ENCODE data around the gene FAIM2.
A peak's percentile ranks its signal among the peaks of the same experiment; 100 is the strongest.

FAIM2 gene

GRCh38 chr12:49934505-49934904 is 30.8 kb upstream of the FAIM2 start:
- no peak for ATAC-seq
- TF ChIP-seq POU6F1 (CRISPR knock-in tag; IDR thresholded peaks at IDR 0.05; ENCODE audit: borderline replicate concordance, low read depth) = no peak
- TF ChIP-seq CSRNP3 (CRISPR knock-in tag; IDR thresholded peaks at IDR 0.05) = no peak
- TF ChIP-seq BACH2 (CRISPR knock-in tag; IDR thresholded peaks at IDR 0.05; ENCODE audit: borderline replicate concordance) = no peak
- no peak for TF ChIP-seq OSR1 (CRISPR knock-in tag; IDR thresholded peaks at IDR 0.05)

DNA sequence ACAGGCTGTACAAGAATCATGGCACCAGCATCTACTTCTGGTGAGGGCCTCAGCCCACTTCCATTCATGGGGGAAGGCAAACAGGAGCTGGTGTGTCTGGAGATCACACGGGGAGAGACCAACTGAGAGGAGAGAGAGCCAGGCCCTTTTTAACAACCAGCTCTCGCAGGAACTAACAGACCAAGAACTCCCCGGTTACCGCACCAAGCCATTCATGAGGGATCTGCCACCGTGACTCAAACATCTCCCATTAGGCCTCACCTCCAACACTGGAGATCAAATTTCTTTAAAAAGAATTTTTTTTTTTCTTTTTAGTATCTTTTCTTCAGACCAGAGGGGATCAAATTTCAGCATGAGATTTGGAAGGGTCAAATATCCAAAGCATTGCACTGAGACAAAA is 30.1 kb upstream of the FAIM2 start:
- peak; percentile 54 for ATAC-seq

GRCh38 chr12:49932533-49933130 is 28.9 kb upstream of the FAIM2 start:
- no peak for TF ChIP-seq BACH2 (CRISPR knock-in tag; IDR thresholded peaks at IDR 0.05; ENCODE audit: borderline replicate concordance)
- no peak for TF ChIP-seq PPARA (CRISPR knock-in tag; IDR thresholded peaks at IDR 0.05; ENCODE audit: borderline replicate concordance)
- no peak for TF ChIP-seq ZNF565 (CRISPR knock-in tag; conservative IDR thresholded peaks at IDR 0.05; ENCODE audit: low read depth)
- TF ChIP-seq RARB (CRISPR knock-in tag; IDR thresholded peaks at IDR 0.05) = no peak
- TF ChIP-seq CSRNP3 (CRISPR knock-in tag; IDR thresholded peaks at IDR 0.05) = no peak
- TF ChIP-seq CSDC2 (CRISPR knock-in tag; IDR thresholded peaks at IDR 0.05) = no peak
- TF ChIP-seq ZNF70 (CRISPR knock-in tag; IDR thresholded peaks at IDR 0.05) = no peak
- TF ChIP-seq, protein P1, sequence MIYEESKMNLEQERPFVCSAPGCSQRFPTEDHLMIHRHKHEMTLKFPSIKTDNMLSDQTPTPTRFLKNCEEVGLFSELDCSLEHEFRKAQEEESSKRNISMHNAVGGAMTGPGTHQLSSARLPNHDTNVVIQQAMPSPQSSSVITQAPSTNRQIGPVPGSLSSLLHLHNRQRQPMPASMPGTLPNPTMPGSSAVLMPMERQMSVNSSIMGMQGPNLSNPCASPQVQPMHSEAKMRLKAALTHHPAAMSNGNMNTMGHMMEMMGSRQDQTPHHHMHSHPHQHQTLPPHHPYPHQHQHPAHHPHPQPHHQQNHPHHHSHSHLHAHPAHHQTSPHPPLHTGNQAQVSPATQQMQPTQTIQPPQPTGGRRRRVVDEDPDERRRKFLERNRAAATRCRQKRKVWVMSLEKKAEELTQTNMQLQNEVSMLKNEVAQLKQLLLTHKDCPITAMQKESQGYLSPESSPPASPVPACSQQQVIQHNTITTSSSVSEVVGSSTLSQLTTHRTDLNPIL (CRISPR knock-in tag; IDR thresholded peaks at IDR 0.05; ENCODE audit: low read depth) = no peak
- no peak for TF ChIP-seq SNAI2 (CRISPR knock-in tag; IDR thresholded peaks at IDR 0.05)
- no peak for TF ChIP-seq TSHZ2 (CRISPR knock-in tag; IDR thresholded peaks at IDR 0.05)
- no peak for TF ChIP-seq PATZ1 (CRISPR knock-in tag; IDR thresholded peaks at IDR 0.05; ENCODE audit: borderline replicate concordance)
- no peak for TF ChIP-seq POU6F1 (CRISPR knock-in tag; IDR thresholded peaks at IDR 0.05; ENCODE audit: borderline replicate concordance, low read depth)
- TF ChIP-seq ZFP30 (CRISPR knock-in tag; IDR thresholded peaks at IDR 0.05) = no peak
- TF ChIP-seq GLIS3 (CRISPR knock-in tag; IDR thresholded peaks at IDR 0.05) = no peak
- no peak for TF ChIP-seq ISL1 (CRISPR knock-in tag; IDR thresholded peaks at IDR 0.05)
- TF ChIP-seq ESRRG (CRISPR knock-in tag; IDR thresholded peaks at IDR 0.05) = no peak
- no peak for TF ChIP-seq ZC3H10 (CRISPR knock-in tag; IDR thresholded peaks at IDR 0.05)
- ATAC-seq = no peak

More for the DNA sequence above, 30.1 kb upstream of the FAIM2 start:
- no peak for TF ChIP-seq OSR1 (CRISPR knock-in tag; IDR thresholded peaks at IDR 0.05)
- TF ChIP-seq PPARA (CRISPR knock-in tag; IDR thresholded peaks at IDR 0.05; ENCODE audit: borderline replicate concordance) = no peak
- no peak for TF ChIP-seq TCF4 (CRISPR knock-in tag; IDR thresholded peaks at IDR 0.05; ENCODE audit: borderline replicate concordance)
- TF ChIP-seq ISL1 (CRISPR knock-in tag; IDR thresholded peaks at IDR 0.05) = no peak
